Body of pancreas (tissue), 4 donors: ENCODE measurements around the gene MFSD6L.

Experiments used
- CTCF ChIP-seq, 7 experiments: fragments of 450-650 bp in 4 of 7; fragments of 200-600 bp in 3 of 7; sonication (generic) in 3 of 7; IDR thresholded peaks; one replicate each; pipeline ENCODE4 v1.5.1; 2016 to 2019; ENCODE audit warnings: antibody characterized with exemption in 7 of 7
- POLR2A ChIP-seq, 3 donors: fragments of 450-650 bp; IDR thresholded peaks; one replicate each; pipeline ENCODE4 v1.6.1; 2016; ENCODE audit warnings: antibody characterized with exemption in 3 of 3, mild to moderate bottlenecking in 2 of 3

DNA sequence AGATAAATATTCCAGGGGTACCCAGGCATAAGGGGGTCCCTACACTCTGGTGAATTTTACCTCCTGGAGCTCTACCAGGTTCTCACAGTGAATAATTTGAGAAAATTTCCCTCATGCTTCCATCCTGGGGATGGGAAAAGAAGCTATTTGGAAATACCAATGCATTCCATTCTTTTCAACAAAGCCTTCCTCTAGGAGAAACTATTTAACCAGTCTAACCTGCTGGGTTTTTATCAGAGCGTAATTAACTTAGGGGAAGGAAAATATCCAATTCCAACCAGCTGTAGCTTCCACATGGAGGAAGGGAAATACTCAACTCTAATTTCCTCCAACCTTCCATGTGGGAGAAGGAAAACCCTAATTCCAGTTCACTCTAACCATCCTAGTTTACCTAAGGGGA lies 17.0 kb downstream of the MFSD6L start:
- no peak for TF ChIP-seq POLR2A (IDR thresholded peaks at IDR 0.05)
- no peak for TF ChIP-seq CTCF (IDR thresholded peaks at IDR 0.05)
